Nucleus accumbens (tissue), 56 donors: Measurements from ENCODE around the gene SAAL1.

ENCODE experiments used
- DNase-seq, 56 donors: peaks; one replicate each; lab custom pipeline; 2025; lab: John Stamatoyannopoulos, UW

Gene SAAL1

DNA sequence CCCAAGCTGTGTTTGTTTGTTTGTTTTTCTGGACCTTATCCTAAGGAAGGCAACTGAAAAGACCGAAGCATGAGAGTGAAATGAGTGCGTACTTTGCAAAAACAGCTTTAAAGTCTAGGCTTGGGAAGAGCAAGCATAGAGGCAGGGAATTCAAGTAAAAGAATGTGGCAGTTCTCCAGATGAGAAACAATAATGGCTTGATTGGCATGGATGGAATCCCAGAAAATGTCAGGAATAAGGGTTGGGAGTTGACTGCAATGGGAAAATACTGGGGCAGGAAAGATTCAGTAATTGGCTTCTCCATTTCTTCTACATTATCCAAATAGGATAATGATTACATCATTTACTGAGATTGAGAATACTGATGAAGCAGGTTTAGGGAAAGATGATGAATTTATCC is 17.5 kb downstream of the SAAL1 start:
- DNase-seq: no peak

DNA sequence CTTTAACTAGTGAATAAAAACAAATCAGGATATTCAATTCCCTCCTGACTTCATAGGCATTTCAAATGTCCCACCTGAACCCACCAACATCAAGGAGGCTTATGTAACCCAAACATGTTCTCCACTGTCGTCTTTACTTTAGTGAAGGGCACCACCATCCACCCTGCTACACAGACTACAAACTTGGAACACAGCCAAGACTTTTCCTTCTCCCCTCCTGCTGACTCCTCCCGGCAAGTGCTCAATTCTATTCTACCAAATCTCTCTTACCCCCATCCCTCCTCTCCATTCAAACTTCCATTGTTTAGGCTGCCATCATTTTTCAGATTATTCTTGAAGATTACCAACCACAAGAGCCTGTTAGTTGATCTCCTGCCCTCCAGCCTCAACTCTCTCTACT is 24.3 kb downstream of the SAAL1 start:
- no peak for DNase-seq

DNA sequence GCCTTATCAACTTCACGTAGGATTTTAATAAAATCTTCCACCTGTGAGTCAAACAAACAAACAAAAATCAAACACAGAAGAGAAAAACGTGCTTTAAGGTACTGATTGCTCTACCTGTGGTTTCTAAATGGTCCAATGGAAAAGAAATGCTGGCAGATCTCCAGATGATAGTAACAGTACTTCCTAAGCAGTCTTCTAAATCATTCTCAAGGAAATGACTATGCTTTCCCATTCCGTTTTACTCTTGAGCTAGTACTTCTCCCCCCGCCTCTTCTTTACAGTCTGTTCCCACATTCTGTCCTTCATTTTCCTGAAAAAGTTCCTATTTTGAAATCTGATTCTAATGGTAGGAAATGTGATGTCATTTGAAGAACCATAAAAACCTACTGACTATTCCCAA is 25.4 kb downstream of the SAAL1 start:
- no peak for DNase-seq

DNA sequence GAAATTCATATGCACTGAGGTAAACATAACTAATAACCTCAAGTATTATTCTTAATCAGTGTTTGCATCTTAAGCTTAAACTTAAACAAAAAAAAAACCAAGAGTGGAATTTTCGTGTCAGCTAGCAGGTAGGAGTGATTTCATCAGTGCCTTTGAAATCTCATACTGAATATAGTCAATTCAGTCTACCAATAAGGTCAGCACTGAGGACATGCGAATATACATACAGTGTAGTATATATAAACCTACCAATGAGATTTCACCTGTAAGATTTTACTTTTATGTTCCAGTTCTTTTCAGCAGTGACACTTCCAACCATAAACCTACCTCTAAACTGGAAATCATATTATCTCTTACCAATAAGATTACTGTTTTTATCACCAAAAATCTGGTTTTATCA is 27.0 kb downstream of the SAAL1 start:
- DNase-seq: no peak

DNA sequence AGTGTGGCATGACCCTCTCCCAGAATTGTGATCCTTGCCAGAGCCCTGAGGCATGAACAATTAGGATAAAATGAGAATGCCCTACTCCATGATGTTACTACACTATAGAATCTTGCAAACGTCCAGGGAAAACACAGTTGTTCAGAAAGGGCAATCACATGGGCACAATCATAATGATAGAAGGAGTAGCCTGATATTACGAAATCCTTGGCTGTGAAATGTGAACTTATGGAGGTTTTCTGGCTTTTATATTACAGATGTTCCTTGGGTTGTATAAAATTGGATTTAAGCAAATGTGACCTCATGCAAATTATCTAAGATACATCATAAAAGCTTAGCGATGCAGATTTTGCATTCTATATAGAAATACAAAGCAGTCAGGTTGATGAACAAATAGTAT is 30.4 kb downstream of the SAAL1 start:
- DNase-seq: no peak

DNA sequence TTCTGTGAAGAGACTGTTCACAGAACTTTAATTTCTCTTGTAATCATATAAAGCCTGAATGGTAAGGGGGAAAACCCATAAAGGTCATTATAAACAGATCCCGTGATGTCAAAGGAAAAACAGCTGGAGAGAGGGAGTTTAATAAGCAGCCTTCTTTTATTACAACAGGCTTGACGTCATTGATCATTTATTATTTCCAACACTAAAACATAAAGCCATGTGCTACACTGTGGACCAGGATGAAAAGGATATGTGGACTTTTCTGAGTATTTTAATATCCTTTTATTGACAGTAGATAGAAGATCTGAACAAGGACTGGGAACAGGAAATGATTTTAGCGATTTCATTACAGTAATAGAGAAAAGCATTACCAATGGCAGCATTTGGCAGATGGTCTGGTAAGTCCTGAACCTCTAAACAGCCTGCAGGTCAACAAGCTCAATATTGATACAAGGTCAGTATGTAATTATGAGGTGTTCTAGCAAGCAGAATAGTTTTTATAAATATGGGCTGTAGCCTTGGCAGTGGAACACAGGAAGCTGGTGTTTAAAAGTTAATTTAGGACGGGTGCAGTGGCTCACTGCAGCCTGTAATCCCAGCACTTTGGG is 34.7 kb downstream of the SAAL1 start:
- no peak for DNase-seq

DNA sequence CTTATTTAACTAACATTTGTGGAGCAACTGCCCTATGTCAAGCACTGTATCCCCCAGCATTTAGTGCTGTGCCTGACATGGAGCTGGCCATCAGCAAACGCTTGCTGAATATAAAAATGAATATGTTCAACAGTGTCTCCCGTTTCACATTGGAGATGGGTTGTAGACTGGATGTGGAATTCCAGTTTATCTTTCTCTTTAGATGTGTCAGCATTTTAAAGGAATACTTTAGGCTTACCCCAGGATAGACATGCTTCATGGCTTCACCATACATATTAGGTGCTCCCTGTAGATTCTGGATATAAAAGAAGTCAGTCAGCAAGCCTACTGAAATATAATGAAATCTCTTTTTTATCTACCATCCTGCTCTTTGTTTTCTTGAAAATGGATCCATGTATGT is 38.5 kb downstream of the SAAL1 start:
- no peak for DNase-seq

DNA sequence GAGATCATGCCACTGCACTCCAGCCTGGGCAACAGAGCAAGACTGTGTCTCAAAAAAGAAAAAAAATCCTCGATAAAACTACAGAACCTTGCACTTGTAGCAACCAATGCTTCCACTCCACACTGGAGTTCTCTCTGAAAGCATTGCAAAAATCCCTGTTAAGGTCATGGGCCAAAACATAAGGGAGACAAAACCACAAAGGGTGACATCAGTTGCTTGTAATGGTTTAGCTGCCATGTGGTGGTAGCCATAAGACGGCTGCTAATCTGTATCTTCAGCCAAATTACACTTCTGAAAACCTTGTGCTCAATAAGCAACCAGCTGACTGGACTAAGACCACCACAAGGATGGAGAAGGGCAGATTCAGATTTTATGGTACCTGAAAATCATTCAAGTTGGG is 39.3 kb downstream of the SAAL1 start:
- no peak for DNase-seq

DNA sequence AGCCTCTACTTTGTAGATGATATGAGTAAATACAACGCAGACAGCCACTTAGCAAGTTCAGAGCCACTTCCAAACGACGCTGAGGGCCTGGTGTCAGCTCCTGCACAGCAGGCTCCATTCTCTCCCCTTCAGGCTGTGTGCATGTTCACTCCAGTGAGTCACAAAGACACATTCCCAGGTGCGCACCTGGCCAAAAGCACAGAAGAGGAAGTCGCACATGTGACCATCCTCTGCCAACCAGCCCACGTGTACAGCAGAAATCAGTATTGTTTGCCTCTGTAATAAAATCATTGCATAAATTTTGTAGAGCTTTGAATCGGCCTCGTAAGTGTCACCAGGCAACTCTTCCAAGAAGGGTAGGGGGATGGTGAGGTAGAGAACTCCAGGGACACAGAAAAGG is 40.3 kb downstream of the SAAL1 start:
- no peak for DNase-seq

DNA sequence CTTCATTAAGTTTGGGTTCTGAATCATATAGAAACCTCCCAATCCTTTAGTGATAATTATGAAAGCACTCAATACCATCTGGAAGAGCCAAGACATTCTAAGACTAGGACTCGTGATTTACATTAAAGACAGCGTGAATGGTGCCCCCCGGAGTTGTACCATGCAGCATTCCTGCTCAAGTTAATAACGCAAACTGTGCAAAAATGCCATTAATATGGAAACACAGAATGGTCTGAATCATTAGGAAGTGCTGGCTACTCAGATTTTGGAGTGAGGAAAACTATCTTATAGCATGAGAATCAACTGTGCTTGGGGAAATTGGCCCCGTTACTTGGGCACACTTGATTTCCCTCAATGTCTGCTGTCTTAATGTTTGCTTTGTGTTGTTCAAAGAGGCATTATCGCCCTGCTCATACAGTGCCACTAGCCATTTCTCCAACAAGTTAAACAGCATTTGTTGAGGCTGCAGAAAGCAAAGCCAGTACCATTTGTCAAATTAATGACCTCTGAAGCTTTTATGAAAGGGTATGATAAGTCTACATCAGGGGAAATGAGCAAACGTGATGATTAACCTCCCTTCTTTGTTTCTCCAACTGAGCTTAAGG is 41.3 kb downstream of the SAAL1 start:
- DNase-seq: no peak

DNA sequence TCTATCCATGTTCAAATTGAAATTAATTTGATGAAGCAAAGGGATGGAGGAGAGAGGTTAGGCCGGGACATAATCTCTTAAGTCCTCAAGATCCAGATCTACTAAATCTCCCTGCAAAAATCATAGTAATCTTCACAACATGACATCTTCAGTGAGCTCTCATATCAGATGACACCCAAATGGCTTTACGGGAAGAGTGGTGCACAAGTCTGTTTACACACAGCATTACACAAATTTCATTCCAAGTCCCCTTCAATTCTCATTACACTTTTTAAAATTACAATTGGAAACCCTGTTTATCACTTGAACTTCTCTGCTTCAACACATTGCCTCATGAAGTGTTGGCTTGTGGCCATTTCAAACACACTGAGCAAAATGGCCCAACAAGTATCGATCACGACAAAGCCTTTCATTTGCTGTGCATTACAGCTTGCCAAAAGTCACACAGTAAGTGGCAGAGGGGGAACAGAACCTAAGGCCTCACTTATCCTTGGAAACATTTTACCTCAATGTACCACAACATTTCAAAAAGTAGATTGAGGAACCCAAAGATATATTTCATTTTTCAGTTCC is 41.9 kb downstream of the SAAL1 start:
- no peak for DNase-seq

DNA sequence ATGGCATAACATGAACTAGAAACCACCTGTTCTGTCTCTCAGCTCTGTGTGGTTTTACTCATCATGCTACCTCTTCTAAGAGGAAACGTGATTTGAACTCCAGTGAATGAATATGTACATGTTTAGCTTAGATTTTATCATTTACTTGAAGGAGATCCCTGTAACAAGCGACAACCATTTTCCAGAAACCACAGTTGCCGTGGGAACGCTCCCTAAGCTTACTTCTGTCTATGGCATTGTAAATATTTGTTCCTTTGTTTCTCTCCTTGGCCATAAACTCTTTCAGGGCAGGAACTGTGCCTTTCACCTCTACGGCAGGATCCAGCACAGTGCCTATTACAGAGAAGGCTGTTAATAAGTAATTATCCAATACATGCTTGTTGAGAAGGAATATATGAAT is 42.8 kb downstream of the SAAL1 start:
- DNase-seq: no peak

DNA sequence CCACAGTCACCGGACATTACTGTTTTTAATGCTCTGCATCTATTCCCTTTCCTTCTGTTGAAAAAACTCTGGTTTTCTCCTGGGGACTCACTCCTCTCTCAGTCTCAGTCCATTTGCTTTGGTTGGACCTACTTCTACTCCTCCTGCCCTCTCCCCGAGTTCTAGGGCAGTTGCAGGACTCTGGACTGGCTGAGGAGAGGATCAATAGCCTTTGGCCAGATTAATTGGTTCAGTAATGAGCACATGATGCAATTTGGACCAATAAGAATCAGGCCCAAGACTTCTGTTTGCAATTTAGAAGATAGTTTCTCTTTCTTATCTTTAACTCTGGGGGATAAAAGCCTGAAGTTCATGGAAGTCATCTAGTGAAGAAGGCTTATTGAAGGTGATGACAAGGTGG is 44.5 kb downstream of the SAAL1 start:
- DNase-seq: no peak

DNA sequence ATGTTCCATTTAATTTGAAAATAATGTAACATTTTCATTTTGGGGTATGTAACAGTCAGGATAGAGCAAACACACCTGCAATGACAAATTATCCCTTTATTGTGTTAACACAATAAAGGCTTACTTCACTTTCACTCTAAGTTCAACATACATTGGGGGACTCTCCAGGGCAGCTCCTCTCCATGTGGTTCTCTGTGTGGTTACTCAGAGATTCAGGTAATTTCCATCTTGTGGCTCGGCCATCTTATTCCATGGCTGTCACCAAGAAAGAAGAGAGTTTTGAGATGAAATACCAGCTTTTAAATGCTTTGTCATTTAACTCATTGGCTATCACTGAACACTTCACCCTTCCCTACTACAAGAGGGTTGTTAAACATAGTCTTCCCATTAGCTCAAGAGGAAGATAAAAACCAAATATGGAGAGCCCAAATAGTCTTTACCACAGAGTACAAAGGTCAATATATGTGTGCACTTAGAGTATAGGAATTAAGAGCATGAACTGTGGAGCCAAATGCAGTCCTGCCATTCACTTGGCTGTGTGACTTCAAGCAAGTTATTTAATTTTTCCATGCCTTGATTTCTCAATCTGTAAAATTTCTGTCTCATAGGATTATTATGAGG is 49.2 kb downstream of the SAAL1 start:
- no peak for DNase-seq

DNA sequence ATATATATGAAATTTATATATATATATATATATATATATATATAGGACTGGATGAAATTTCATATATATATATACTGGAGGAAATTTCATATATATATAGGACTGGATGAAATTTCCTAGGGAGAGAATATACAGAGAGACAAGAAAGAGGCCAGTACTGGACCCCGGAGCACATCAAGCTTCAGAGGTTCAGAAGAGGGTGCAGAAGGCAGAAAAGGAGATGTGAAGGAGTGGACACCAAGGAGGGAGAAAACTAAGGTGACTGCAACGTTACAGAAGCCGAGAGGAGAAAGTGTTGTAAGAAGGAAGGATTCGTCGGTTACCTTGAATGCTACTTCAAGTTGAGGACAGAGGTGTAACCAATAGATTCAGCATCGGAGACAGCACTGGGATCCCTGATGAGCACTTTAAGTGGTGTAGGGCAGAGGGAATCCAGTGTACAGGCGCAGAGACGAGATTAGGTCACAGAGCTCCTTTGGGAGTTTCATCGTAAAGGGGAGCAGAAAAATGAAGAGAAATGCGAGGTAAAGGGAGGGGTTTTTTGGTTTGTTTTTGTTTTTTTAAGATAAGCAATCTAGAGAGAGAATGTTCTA is 51.3 kb downstream of the SAAL1 start:
- DNase-seq: no peak

DNA sequence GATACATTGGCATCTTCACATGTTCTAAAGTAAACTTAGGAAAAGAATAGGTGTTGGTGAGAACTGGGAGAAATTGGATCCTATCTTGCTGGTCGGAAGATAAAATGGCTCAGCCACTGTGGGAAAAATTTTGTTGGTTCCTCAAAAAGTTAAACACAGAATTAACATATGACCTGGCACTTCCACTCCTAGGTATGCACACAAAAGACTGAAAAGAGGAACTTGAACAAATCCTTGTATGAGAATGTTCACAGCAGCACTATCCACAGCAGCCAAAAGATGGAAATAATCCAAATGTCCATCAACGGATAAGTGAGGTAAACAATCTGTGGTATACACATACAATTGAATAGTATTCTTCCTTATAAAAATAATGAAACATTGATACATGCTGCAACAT is 55.0 kb downstream of the SAAL1 start:
- DNase-seq: no peak

DNA sequence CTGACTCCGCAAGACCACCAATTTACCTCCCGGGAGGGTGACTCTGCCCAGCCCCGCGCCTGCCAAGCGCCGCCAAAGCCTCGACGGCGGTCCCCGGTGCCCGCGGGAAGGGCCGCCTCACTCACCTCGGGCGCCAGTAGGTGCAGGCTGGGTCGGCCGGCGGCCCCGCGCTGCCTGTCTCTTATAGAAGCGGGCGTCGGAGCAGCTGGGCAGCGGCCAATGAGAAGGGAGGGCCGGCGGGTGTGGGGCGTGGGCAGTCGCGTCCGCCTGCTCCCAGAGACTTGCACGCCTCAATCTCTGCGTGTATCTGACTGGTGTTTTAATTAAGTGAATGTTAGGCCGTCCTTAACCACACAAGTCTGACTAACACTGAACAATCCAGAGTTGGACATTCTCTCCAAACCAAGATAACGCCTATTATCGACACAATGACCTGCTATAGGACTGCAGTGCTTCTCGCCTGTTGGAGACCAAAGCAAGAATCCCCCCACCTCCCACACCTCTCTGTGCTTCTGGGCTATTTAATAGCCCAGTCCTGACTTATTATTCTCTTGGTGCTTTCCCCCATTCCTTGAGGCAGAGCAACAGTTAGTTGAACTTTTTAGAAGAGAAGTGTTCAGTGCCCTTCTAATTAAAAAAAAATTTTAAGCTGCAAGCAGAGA is 59.6 kb downstream of the SAAL1 start, which contains the start of gene TPH1:
Gene TPH1 (minus strand): TSS at position 154 of the 662 bp plus-strand sequence. CDS start 5,507 bp downstream, outside the sequence.
- peak in 1 of 56 donors; percentile 7 for DNase-seq

DNA sequence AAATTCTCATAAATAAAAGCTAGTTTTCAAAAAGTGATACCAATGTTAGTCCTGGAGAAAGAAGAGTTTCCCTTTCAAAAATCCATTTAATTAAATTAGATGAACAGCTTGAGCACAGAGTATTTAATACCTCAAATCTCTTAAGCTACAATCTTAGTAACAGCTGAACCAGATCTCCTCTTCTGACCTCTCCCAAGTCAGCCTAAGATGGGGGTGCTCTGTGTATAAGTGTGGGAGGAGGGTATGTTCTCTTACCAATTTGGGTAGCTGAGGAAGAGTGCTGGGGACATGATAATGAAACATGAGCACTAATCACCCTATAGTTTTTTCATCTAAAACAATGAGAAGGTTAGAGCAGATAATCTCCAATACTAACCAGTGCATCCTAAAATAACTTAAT is 69.4 kb downstream of the SAAL1 start:
- DNase-seq: no peak
